Immature natural killer cell (primary cell): ENCODE measurements around the gene KLK6. TPM values are rescaled to one million over a fixed set of nuclear protein-coding genes. Genes with fewer than 3 reads are reported as not detected.
A peak's percentile ranks its signal among the peaks of the same experiment; 100 is the strongest.

Source experiments
- DNase-seq, 3 donors: peaks; one replicate each; pipeline ENCODE4 v3.0.0; 2022; ENCODE audit warnings: mixed read lengths in 1 of 3
- H3K27ac Mint-ChIP-seq, 6 donors: one replicate each; pipeline ENCODE4 v1.8.0; 2020; ENCODE audit warnings: mixed read lengths in 6 of 6, mild to moderate bottlenecking in 5 of 6, inconsistent platforms in 4 of 6, moderate library complexity in 3 of 6
- H3K27me3 Mint-ChIP-seq, 3 donors: one replicate each; pipeline ENCODE4 v1.8.0; 2020 to 2021; ENCODE audit warnings: low read depth in 3 of 3, mild to moderate bottlenecking in 3 of 3, mixed read lengths in 3 of 3, moderate library complexity in 3 of 3, inconsistent platforms in 1 of 3
- H3K36me3 Mint-ChIP-seq, 3 donors: one replicate each; pipeline ENCODE4 v1.8.0; 2020; ENCODE audit warnings: mixed read lengths in 3 of 3, inconsistent platforms in 2 of 3, mild to moderate bottlenecking in 2 of 3
- H3K4me1 Mint-ChIP-seq, 2 donors: one replicate each; pipeline ENCODE4 v1.8.0; 2020; ENCODE audit warnings: inconsistent platforms in 2 of 2, mild to moderate bottlenecking in 2 of 2, mixed read lengths in 2 of 2, moderate library complexity in 1 of 2
- H3K4me3 Mint-ChIP-seq, 5 donors: one replicate each; pipeline ENCODE4 v1.8.0; 2020; ENCODE audit warnings: mild to moderate bottlenecking in 5 of 5, mixed read lengths in 5 of 5, inconsistent platforms in 3 of 5, moderate library complexity in 3 of 5
- H3K9me3 Mint-ChIP-seq, 6 donors: one replicate each; pipeline ENCODE4 v1.8.0; 2020; ENCODE audit warnings: mild to moderate bottlenecking in 6 of 6, mixed read lengths in 6 of 6, inconsistent platforms in 4 of 6, moderate library complexity in 3 of 6
- polyA plus RNA-seq, 3 donors: library from polyadenylated mRNA; unstranded; fragments of 300-500 nt; fragmentation: Illumina TruSeq; gene quantifications; one replicate each; pipeline ENCODE4 v1.2.3, GENCODE V29; 2021

The KLK6 gene
- not detected for polyA plus RNA-seq

- H3K27me3 Mint-ChIP-seq = peaks cover 6 to 19% (median 9%) of the 10 kb centered on the region in 3 donors
- H3K27ac Mint-ChIP-seq = no peak within 1 kb of the TSS
- H3K4me3 Mint-ChIP-seq = no peak within 1 kb of the TSS
Measured at GRCh38 chr19:50969413-50969760, at the start of gene KLK6. TSS of gene KLK6 (minus strand) at chr19:50969591. CDS start at chr19:50968104, 1,487 bp downstream.

GRCh38 chr19:51018745-51019543 is 49.6 kb upstream of the KLK6 start:
- H3K4me3 Mint-ChIP-seq = peak overlapping the region; percentile 75 to 91 (median 86)
- no peak for DNase-seq
- peaks cover 0 to 4% (median 3%) of the 10 kb centered on the region in 3 donors for H3K36me3 Mint-ChIP-seq
- peaks cover 0 to 3% (median 0%) of the 10 kb centered on the region in 6 donors for H3K9me3 Mint-ChIP-seq
- H3K4me1 Mint-ChIP-seq = peaks cover 20 to 30% of the 10 kb centered on the region in 2 donors
- H3K27ac Mint-ChIP-seq = no peak overlapping the region
- H3K27me3 Mint-ChIP-seq = peaks cover 19 to 26% (median 20%) of the 10 kb centered on the region in 3 donors

More at GRCh38 chr19:50969413-50969760, at the start of gene KLK6:
- no peaks in the 10 kb centered on the region for H3K36me3 Mint-ChIP-seq
- H3K4me1 Mint-ChIP-seq = no peaks in the 10 kb centered on the region
- H3K9me3 Mint-ChIP-seq = no peaks in the 10 kb centered on the region
- DNase-seq = no peak

DNA sequence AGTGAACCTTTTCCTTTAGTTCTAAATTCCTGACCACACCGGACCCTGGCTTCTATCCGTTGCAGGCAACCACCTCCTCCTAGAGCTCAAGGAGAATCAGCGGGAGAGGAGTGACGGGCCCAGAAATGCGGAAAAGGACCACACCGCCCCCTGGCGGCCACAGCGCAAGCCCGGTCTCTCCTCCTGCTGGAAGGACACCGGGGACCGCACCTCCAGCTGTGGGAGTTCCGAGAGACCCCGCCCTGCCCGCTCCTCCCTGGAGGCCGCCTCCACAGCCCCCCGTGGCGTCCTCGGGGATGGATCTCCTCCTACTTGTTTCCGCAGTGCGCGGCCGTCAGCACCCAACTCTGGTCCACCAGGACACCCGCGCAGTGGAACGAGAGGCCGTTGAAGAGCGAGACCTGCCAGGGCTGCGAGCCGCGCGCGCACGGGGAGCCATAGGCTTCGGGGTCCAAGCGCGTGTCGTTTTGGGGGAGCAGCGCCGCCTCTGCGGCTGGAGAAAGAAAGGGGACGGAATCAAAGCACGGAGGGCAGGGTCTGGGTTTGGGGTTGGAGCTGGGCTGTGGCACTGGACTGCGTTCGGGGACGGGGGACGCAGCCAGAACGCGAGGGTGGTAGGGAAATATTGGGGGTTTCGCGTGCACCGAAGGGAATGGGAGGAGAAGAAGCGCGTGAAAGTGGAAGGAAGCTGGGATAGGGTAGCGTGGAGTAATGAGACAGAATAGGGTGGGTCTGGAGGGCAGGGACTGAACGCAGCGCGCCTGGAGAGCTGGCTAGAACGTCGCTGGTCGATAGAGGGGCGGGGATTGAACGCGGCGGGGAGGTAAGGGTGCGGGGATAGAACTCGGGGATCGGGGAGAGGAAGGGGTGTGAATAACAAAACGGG is 47.6 kb upstream of the KLK6 start:
- peak overlapping the region in 4 of 5 donors; percentile 52 to 73 (median 60) for H3K4me3 Mint-ChIP-seq
- H3K4me1 Mint-ChIP-seq = peaks cover 20 to 30% of the 10 kb centered on the region in 2 donors
- H3K27me3 Mint-ChIP-seq = peaks cover 18 to 25% (median 24%) of the 10 kb centered on the region in 3 donors
- peaks cover 0 to 4% (median 3%) of the 10 kb centered on the region in 3 donors for H3K36me3 Mint-ChIP-seq
- no peak overlapping the region for H3K27ac Mint-ChIP-seq
- peaks cover 0 to 1% (median 0%) of the 10 kb centered on the region in 6 donors for H3K9me3 Mint-ChIP-seq
- peak in 2 of 3 donors; percentile 36 to 37 for DNase-seq

- Mint-ChIP-seq H3K27ac (no peak overlapping the region), H3K4me3 (peak overlapping the region in 1 of 5 donors; percentile 57), H3K36me3 (peaks cover 0 to 4% (median 3%) of the 10 kb centered on the region in 3 donors), H3K9me3 (peaks cover 0 to 1% (median 0%) of the 10 kb centered on the region in 6 donors), H3K27me3 (peaks cover 18 to 25% (median 22%) of the 10 kb centered on the region in 3 donors), H3K4me1 (peaks cover 17 to 30% of the 10 kb centered on the region in 2 donors)
- DNase-seq = no peak
Measured at GRCh38 chr19:51015691-51016267, 46.4 kb upstream of the KLK6 start.

DNA sequence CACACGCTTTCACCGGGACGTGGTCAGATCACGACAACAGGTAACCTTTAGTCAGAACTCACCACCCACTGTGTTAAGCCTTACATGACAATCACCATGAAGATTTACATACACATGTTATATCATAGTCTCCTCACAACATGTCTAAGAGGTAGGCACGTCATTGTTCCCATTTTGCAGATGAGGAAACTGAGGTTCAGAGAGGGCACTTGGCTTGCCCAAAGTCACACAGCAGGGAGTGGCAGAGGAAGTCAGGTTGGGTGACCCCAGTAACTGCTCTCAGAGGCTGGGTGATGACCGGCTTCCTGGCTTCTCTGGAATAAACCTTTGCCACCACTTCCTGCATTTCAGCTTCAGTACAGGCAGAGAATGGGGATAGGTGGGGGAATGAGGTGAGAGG is 44.9 kb upstream of the KLK6 start:
- peaks cover 14 to 24% of the 10 kb centered on the region in 2 donors for H3K4me1 Mint-ChIP-seq
- H3K27me3 Mint-ChIP-seq = peaks cover 18 to 22% (median 20%) of the 10 kb centered on the region in 3 donors
- H3K4me3 Mint-ChIP-seq = no peak overlapping the region
- peaks cover 0 to 4% (median 3%) of the 10 kb centered on the region in 3 donors for H3K36me3 Mint-ChIP-seq
- H3K9me3 Mint-ChIP-seq = peaks cover 0 to 3% (median 0%) of the 10 kb centered on the region in 6 donors
- no peak for DNase-seq
- H3K27ac Mint-ChIP-seq = no peak overlapping the region

GRCh38 chr19:51012661-51013190 is 43.3 kb upstream of the KLK6 start:
- no peak for DNase-seq
- H3K27me3 Mint-ChIP-seq = peaks cover 12 to 18% (median 18%) of the 10 kb centered on the region in 3 donors
- no peak overlapping the region for H3K4me3 Mint-ChIP-seq
- no peaks in the 10 kb centered on the region for H3K36me3 Mint-ChIP-seq
- no peak overlapping the region for H3K27ac Mint-ChIP-seq
- peaks cover 7 to 13% of the 10 kb centered on the region in 2 donors for H3K4me1 Mint-ChIP-seq
- H3K9me3 Mint-ChIP-seq = peaks cover 0 to 1% (median 0%) of the 10 kb centered on the region in 6 donors

DNA sequence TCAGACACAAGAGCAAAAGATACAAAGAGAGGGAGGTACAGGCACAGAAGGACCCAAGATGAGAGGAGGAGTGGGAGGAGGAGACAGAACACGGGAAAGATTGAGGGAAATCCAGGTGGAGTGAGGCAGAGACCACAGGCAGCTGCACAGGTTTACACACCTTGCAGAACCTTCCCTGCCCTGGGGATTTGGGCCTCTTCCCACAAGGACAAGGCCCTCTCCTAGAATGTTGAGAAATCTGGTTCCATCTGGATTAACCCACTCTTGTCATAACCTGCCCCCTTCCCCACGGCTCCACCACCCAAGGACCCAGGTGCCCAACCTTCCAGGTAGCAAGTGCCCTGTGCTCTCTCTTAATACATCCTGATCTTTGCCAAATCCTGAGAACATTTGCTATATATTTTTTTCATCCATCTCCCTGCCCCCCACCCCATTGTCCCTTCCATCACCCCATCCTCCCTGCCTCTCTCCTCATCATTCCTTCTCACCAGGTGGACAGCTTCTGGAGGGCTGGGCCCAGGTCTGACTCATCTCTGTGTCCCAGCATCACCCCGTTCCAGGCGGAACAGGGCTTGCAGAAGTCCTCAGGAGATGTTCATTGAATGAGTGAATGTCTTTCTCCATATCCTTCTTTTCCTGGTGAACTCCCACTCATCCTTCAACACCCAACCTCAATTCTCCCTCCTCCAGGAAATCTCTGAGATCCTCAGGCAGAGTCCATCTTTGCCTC is 40.8 kb upstream of the KLK6 start:
- peaks cover 1 to 13% (median 7%) of the 10 kb centered on the region in 3 donors for H3K27me3 Mint-ChIP-seq
- H3K4me1 Mint-ChIP-seq = no peaks in the 10 kb centered on the region
- no peak for DNase-seq
- H3K9me3 Mint-ChIP-seq = peaks cover 0 to 1% (median 0%) of the 10 kb centered on the region in 6 donors
- no peaks in the 10 kb centered on the region for H3K36me3 Mint-ChIP-seq
- no peak overlapping the region for H3K4me3 Mint-ChIP-seq
- H3K27ac Mint-ChIP-seq = no peak overlapping the region

DNA sequence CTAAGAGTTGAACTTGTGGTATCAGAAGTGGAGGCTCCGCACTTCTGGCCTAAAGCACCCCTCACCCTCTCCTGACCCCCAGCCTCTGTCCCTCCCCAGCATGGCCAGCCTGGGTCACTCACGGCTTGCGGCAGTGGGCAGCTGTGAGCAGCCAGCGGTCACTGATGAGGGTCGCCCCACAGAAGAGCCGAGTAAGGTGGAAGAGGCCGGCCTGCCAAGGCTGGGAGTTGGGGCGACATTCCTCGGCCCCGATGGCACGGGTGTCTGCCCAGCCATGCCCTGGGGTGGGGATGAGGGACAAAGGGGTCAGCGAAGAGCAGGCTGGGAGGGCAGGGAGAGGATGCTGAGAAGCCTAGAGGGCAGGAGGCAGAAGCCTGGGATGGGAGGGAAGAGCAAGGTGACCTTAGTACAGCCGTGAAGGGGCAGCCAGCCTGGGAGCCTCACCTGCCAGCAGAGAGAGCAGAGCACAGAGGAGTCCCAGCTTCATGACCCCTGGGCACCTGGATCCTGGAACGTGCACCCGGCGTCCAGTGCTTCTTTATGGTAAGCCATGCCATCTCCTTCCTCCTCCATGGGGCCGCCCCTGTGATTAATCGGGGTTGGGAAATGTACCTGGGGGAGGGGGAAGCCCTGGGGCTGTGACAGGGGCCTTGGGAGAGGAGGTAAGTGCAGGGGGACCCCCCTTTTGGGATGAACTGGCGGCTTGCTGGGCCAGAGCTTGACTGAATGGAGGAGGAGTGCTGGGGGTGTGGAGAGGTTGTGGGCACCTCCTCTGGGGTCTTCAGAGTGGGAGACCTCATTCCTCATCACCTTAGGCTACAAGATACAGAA is 39.9 kb upstream of the KLK6 start:
- Mint-ChIP-seq H3K27me3 (peaks cover 1 to 14% (median 7%) of the 10 kb centered on the region in 3 donors), H3K36me3 (no peaks in the 10 kb centered on the region), H3K4me3 (no peak overlapping the region), H3K9me3 (peaks cover 0 to 1% (median 0%) of the 10 kb centered on the region in 6 donors), H3K4me1 (no peaks in the 10 kb centered on the region), H3K27ac (no peak overlapping the region)
- DNase-seq = no peak

GRCh38 chr19:51007488-51007887 is 38.1 kb upstream of the KLK6 start:
- H3K27ac Mint-ChIP-seq = no peak overlapping the region
- H3K9me3 Mint-ChIP-seq = peaks cover 0 to 1% (median 0%) of the 10 kb centered on the region in 6 donors
- DNase-seq = no peak
- no peak overlapping the region for H3K4me3 Mint-ChIP-seq
- H3K27me3 Mint-ChIP-seq = peaks cover 2 to 14% (median 6%) of the 10 kb centered on the region in 3 donors
- H3K4me1 Mint-ChIP-seq = no peaks in the 10 kb centered on the region
- no peaks in the 10 kb centered on the region for H3K36me3 Mint-ChIP-seq

DNA sequence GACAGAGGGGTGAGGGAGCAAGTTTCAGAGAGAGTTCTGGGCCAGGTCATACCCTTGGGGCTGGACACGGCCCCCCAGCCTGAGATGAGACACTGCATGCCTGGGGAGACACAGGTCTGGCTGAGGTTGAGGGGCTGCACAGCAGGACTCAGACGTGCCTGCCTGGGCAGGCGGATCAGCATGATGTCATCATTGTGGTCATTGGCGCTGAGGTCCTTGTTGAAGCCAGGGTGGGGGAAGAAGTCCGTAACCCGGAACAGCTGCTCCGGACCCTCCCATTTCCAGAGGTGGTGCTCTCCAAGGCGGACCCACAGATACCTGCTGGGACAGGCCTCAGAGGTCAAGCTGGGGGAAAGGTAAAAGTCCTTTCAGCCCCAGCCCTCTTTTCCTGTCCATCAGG is 37.0 kb upstream of the KLK6 start:
- peaks cover 2 to 14% (median 11%) of the 10 kb centered on the region in 3 donors for H3K27me3 Mint-ChIP-seq
- no peaks in the 10 kb centered on the region for H3K4me1 Mint-ChIP-seq
- H3K9me3 Mint-ChIP-seq = peaks cover 0 to 4% (median 0%) of the 10 kb centered on the region in 6 donors
- no peaks in the 10 kb centered on the region for H3K36me3 Mint-ChIP-seq
- no peak overlapping the region for H3K27ac Mint-ChIP-seq
- H3K4me3 Mint-ChIP-seq = no peak overlapping the region
- no peak for DNase-seq

GRCh38 chr19:51005248-51005647 is 35.9 kb upstream of the KLK6 start:
- Mint-ChIP-seq H3K27ac (no peak overlapping the region), H3K4me1 (no peaks in the 10 kb centered on the region), H3K4me3 (no peak overlapping the region), H3K27me3 (peaks cover 2 to 16% (median 13%) of the 10 kb centered on the region in 3 donors), H3K36me3 (no peaks in the 10 kb centered on the region), H3K9me3 (peaks cover 0 to 4% (median 0%) of the 10 kb centered on the region in 6 donors)
- no peak for DNase-seq

- Mint-ChIP-seq H3K27me3 (peaks cover 3 to 18% (median 10%) of the 10 kb centered on the region in 3 donors), H3K36me3 (no peaks in the 10 kb centered on the region), H3K4me1 (no peaks in the 10 kb centered on the region), H3K4me3 (no peak overlapping the region), H3K9me3 (peaks cover 0 to 2% (median 0%) of the 10 kb centered on the region in 6 donors), H3K27ac (no peak overlapping the region)
- DNase-seq = no peak
Measured at GRCh38 chr19:51003316-51003715, 33.9 kb upstream of the KLK6 start.
